HG02759 (cell line): ENCODE measurements around the gene GRHPR.
"Not testable (repeated sequence)": the region's sequence is repeated elsewhere in the genome, so short reads cannot be mapped to it uniquely, and the experiment has no call there.

Source experiments
- ATAC-seq: cut with Tn5 transposase; IDR thresholded peaks from one replicate; pipeline ENCODE4 v1.9.1; 2021; ENCODE audit warnings: mild to moderate bottlenecking, moderate library complexity; ENCODE audit not compliant: unreplicated experiment

The GRHPR gene

DNA sequence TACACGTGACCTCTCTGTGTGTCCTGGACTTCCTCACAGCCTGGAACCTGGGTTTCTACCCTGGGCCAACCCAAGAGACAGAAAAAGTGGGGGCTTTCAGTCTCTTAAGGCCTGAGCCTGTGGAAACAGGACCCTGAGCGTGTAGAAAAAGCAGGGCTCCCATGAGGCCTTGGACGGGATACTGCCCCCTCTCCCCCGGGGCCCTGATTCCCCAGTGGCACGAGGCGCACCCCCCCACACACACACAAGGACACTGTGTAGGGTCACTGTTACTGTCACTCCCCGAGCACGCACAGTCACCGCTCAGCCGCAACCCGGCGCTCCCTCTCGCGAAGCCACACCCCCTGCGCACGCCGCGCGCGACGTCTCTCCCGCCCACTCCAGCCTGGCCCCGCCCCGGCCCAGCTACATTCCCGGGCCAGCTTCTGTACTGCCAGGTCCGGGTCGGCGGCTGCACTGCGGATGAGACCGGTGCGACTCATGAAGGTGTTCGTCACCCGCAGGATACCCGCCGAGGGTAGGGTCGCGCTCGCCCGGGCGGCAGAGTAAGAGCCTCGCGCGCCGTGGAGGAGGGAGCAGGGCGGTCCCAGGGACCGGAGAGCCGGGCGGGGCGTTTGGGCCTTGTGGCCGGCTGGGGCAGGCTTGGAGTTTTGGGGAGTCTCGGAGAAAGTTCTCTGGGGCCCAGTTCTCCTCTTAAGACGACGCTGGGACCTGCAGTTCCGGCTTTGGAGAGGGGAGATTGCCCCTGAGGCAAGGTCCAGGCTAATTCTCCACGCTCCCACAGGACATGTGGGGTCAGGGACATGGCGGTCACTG is at the start of gene GRHPR:
Gene GRHPR (plus strand): TSS at position 408 of the 816 bp plus-strand sequence. CDS start 55 bp downstream, at position 463.
- peak; percentile 92 for ATAC-seq

DNA sequence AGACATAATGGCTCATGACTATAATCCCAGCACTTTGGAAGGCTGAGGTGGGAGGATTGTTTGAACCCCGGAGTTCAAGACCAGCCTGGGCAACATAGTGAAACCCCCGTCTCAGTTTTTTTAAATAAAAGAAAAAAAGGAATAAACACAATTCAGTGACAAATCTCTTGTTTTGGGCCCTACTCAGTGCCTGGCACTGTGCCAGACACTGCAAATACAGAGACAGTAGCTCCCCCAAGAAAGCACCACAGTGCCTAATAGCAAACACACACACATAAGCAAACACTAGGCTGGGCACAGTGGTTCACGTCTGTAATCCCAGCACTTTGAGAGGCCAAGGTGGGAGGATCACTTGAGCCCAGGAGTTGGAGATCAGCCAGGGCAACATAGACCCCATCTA is 49.7 kb upstream of the GRHPR start:
- ATAC-seq: no peak

- ATAC-seq: no peak
Measured at GRCh38 chr9:37373621-37374020, 48.9 kb upstream of the GRHPR start.

DNA sequence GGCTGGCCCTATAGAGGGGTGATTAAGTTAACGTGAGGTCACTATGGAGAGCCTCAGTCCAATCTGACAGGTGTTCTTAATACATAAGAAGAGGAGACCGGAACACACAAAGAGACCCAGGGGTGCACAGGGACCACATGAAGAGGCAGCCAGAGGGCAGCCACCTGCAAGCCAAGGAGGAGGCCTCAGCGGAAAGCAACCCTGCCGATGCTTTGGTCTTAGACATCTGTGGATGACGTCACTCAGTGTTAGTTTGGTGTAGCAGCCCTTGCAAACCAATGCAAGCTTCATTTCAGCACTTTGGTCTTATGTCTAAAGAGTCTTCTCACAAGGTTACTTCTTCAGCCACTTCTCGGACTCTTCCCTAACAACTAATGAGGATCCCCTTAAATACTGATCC is 47.6 kb upstream of the GRHPR start:
- ATAC-seq: peak; percentile 20

GRCh38 chr9:37377688-37378612 is 44.5 kb upstream of the GRHPR start:
- ATAC-seq: peak; percentile 45

GRCh38 chr9:37378613-37379004 is 43.9 kb upstream of the GRHPR start:
- ATAC-seq: no peak

- ATAC-seq: no peak
Measured at GRCh38 chr9:37379835-37380234, 42.7 kb upstream of the GRHPR start.

GRCh38 chr9:37380570-37380969 is 41.9 kb upstream of the GRHPR start:
- ATAC-seq: no peak

DNA sequence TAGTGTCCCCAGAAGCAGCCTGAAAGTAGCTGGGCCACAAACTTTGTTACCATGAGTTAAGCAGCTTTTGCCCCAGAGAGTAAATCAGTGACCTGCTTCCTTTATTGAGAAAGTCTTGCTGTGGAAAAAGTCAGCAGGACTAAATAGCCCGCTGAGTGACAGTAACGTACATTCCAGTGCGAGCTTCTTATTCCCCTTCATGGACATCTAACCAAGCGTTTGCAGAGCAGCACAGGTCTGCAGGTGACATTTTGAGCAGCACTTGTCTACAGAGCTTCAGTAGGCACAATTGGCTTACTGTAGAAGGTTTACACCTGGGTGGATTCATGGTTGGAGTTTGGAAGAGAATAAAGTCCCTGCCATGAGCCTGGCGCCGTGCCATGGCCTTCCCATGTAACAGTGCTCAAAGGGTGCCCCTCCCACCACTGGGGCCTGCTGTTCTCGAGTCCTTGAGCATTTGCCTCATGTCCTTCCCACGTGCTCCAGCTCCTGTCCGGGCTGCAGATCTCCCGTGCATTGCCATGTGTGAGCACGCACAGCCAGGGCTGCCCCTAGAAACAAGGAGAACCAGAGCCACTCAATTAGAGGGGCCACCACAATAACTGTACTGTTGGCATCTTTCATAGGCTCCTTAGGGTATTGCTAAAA is 41.3 kb upstream of the GRHPR start:
- ATAC-seq: no peak

DNA sequence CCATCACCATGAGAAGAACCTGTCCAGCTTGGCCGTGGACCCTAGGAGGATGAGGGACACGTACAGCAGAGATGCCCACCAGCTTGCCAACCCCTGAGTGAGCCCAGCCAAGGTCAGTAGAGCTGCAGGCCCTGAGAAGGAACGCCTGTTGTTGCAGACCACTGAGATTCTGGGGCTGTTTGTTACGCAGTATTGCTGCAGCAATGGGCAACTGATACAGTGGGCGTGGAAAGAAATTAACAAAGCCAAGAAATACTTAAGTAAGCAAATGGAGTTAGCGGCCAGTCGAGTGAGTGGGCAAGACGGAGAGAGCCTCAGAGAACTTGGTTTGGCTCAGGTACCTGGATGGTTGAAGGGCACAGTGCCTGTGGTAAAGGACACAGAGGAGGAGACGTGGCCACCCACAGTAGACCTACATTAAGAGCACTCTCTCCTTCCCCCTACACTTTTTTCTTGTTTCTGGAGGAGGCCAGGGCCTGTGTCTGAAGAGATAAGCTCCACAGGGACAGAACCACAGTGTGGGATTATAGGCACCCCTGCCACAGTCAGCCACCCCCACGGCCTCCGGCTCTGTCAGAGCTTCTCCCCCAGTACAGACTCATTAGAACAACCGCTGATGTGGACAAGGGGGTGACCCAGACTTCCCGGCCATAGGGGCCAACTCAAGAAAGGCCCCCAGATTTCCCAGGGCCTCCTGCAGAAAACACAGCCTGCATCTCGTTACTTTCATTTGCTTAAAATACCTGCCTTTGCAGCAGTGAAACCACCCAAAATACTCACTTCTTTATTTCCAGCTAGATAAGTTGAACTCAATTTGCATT is 40.1 kb upstream of the GRHPR start:
- ATAC-seq: peak; percentile 37

GRCh38 chr9:37382982-37383357 is 39.5 kb upstream of the GRHPR start:
- ATAC-seq: peak; percentile 12

GRCh38 chr9:37383393-37383792 is 39.1 kb upstream of the GRHPR start:
- no peak for ATAC-seq

DNA sequence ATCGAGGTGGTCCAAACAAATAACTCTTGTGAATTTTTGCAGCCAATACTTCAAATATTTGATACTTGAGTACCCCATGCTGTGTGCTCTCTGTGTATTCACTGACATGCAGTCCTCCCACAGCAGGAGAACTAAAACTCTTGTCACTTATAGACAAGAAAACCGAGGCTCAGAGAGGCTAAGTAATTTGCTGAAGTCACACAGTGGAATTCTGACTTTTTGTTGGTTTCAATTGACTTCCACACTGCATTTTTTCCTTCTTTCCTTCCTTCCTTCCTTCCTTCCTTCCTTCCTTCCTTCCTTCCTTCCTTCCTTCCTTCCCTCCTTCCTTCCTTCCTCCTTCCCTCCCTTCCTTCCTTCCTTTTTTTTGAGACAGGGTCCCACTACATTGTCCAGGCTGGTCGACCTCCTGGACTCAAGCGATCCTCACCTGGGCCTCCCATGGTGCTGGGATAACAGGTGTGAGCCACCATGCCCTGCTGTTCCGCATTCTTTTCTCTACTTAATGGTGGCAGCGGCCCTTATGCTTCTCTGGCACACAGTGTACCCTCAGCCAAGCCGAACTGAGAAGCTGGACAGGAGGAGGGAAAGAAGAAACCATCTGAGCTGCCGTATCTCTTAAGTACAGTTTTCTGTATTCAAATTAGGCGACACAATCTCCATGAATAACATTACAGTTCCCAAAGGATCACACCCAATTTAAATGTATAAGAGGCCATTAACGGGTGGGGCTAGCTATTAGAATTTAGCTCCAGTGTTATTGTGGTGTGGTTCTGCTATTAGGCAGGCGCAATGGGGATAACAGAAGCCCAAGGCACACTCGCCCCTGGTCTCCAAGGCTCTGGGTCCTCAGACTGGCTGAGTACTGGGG is 38.4 kb upstream of the GRHPR start:
- no peak for ATAC-seq

DNA sequence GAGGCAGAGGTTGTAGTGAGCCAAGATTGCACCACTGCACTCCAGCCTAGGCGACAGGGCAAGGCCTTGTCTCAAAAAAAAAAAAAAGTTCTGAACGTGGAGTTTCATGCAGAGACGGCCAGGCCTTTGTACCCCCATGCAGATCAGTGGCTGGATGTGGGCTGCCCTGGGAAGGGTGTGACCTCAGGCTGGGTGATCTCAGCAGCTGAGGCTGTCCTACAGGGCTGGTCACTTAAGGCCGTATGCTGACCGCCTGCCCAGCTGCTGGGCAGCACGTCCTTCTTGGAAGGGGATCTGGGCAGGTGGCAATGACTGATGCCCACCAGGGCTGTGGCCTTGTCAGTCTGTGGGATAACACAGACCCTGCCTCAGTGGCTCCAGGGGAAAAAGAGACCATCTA is 37.2 kb upstream of the GRHPR start:
- ATAC-seq: no peak

DNA sequence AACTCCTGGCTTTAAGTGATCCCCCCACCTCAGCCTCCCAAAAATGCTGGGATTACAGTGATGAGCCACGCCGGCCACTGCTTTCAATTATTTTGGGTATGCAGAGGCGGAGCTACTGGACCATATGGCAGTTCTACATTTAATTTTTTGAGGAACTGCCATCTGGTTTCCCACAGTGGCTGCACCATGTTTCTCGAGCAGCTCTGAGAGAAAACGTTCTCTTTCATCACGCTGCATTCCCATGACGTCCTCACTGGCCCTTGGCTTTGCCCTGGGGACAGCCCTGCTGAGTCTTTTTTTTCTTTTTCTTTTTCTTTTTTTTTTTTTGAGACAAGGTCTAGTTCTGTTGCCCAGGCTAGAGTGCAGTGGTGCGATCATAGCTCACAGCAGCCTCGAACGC is 35.5 kb upstream of the GRHPR start:
- no peak for ATAC-seq

- ATAC-seq: peak; percentile 85
Measured at GRCh38 chr9:37390759-37391158, 31.7 kb upstream of the GRHPR start.

DNA sequence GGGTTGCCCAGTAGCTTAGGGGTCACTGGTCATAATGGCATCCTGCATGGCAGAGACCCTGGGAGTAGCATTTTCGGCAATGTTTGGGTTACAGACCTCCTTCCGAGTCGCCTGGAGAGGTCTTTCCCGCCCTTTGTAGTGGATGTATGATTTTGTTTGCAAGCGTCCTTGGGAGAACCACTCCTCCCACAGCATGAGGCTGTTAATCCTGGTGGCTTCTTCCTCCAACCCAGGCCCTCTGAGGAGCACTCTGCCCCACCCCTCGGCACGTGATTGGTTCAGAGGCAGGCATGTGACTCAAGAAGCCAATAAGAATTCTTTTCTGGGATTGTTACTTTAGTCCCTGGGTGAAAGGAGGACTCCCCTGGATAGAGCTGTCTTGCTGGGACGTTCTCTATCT is 30.2 kb upstream of the GRHPR start:
- ATAC-seq: no peak

DNA sequence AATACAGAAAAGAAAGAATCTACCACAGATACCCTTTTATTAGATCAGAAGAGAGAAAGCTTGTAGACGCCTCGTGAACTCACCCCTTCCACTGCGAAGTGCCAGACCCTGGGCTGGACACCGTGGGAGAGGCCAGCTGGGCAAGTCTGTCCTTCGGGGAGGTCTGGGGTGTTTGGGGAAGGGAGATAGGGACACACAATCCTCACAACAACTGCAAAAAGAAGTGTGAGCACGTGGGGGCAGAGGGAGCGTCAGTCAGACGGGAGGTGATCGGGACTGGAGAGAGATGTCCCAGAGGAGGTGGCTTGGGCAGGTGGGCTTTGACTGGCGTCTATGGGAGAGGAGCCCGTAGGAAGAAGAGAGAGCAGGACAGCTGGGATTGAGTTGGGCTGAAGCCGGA is 27.3 kb upstream of the GRHPR start:
- no peak for ATAC-seq

DNA sequence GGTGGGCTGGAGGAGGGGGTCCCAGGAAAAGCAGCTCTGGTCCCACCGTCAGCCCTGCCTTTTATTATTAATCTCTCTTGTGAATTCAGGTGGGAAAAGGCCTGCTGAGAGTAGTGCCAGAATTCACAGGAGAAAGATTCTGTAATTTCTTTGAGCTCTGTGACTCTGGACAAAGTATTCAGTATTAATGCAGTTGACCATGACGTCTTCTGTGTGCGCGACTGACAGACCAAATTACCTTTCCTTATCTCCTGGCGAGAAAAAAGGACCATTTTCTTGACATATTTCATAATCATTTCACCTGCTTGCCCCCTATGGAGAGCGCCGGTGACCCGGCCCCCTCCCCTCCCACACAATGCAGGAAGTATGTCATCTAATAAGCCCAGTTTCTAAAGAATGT is 26.8 kb upstream of the GRHPR start:
- ATAC-seq: no peak

DNA sequence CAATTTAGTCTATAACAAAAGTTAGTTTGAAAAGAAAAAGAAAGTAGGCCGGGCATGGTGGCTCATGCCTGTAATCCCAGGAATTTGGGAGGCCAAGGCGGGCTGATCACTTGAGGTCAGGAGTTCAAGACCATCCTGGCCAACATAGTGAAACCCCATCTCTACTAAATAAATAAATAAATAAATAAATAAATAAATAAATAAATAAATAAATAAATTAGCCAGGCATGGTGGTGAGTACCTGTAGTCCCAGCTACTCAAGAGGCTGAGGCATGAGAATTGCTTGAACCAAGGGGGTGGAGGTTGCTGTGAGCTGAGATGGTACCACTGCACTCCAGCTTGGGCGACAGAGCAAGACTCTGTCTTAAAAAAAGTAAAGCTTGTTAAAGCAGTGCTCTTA is 24.5 kb upstream of the GRHPR start:
- ATAC-seq: not testable (repeated sequence)
